AG09309 (cell line): ENCODE data around the gene SOX6.

Experiments used
- DNase-seq: peaks from one replicate; pipeline ENCODE4 v3.0.0-alpha.2; 2010; ENCODE audit warnings: low read depth
- H3K4me3 ChIP-seq: 2 replicates; pipeline ENCODE4 v1.5.1; 2011; ENCODE audit warnings: mild to moderate bottlenecking, low read depth, low read length, moderate library complexity; ENCODE audit not compliant: control insufficient read depth
- CTCF ChIP-seq: IDR thresholded peaks from 2 replicates; pipeline ENCODE4 v1.5.1; 2011; ENCODE audit warnings: mild to moderate bottlenecking, low read depth, low read length, inconsistent platforms; ENCODE audit not compliant: insufficient read depth, control insufficient read depth; ENCODE audit errors: missing control alignments

SOX6 gene

GRCh38 chr11:15935373-15935772 is 421.0 kb downstream of the SOX6 start:
- no peak for TF ChIP-seq CTCF
- H3K4me3 ChIP-seq = no peak overlapping the region
- DNase-seq = no peak

GRCh38 chr11:15933886-15934625 is 422.3 kb downstream of the SOX6 start:
- DNase-seq = no peak
- no peak for TF ChIP-seq CTCF
- H3K4me3 ChIP-seq = no peak overlapping the region

- no peak for DNase-seq
- TF ChIP-seq CTCF = no peak
- no peak overlapping the region for H3K4me3 ChIP-seq
Observed at GRCh38 chr11:15932417-15932816, 423.9 kb downstream of the SOX6 start.

- TF ChIP-seq CTCF = no peak
- H3K4me3 ChIP-seq = no peak overlapping the region
- no peak for DNase-seq
Observed at GRCh38 chr11:15931497-15931896, 424.8 kb downstream of the SOX6 start.

- no peak for DNase-seq
- H3K4me3 ChIP-seq = no peak overlapping the region
- no peak for TF ChIP-seq CTCF
Observed at GRCh38 chr11:15930442-15931025, 425.8 kb downstream of the SOX6 start.

- H3K4me3 ChIP-seq = no peak overlapping the region
- no peak for DNase-seq
- TF ChIP-seq CTCF = no peak
Observed at GRCh38 chr11:15929371-15929901, 426.9 kb downstream of the SOX6 start.
